Activated effector memory CD4-positive, alpha-beta T cell treated with Interleukin-2 at 50 U/mL for 16 hours (primary cell): ENCODE results near the gene AR.
"Not testable (repeated sequence)": the region's sequence is repeated elsewhere in the genome, so short reads cannot be mapped to it uniquely, and the experiment has no call there.

Experiments used
- DNase-seq: peaks from one replicate; pipeline ENCODE4 v3.0.0-alpha.2; 2020

The AR gene

GRCh38 chrX:67651437-67652142 lies 107.8 kb downstream of the AR start:
- no peak for DNase-seq

GRCh38 chrX:67652543-67652942 lies 108.7 kb downstream of the AR start:
- DNase-seq = no peak

- no peak for DNase-seq
Observed at GRCh38 chrX:67654301-67654700, 110.5 kb downstream of the AR start.

- DNase-seq = no peak
Observed at GRCh38 chrX:67665583-67665982, 121.8 kb downstream of the AR start.

GRCh38 chrX:67670717-67671116 lies 126.9 kb downstream of the AR start:
- not testable (repeated sequence) for DNase-seq

GRCh38 chrX:67673741-67674274 lies 130.0 kb downstream of the AR start:
- no peak for DNase-seq

GRCh38 chrX:67674741-67675140 lies 130.9 kb downstream of the AR start:
- DNase-seq = no peak

- DNase-seq = no peak
Observed at GRCh38 chrX:67684136-67684535, 140.3 kb downstream of the AR start.

- DNase-seq = no peak
Observed at GRCh38 chrX:67692246-67692645, 148.4 kb downstream of the AR start.

GRCh38 chrX:67693928-67694327 lies 150.1 kb downstream of the AR start:
- no peak for DNase-seq

- no peak for DNase-seq
Observed at GRCh38 chrX:67697452-67697851, 153.6 kb downstream of the AR start.

- no peak for DNase-seq
Observed at GRCh38 chrX:67700602-67701001, 156.8 kb downstream of the AR start.

GRCh38 chrX:67714004-67714403 lies 170.2 kb downstream of the AR start:
- DNase-seq = no peak

- DNase-seq = no peak
Observed at GRCh38 chrX:67717571-67717970, 173.8 kb downstream of the AR start.

- no peak for DNase-seq
Observed at GRCh38 chrX:67718926-67719325, 175.1 kb downstream of the AR start.

GRCh38 chrX:67720344-67720743 lies 176.5 kb downstream of the AR start:
- DNase-seq = no peak

GRCh38 chrX:67721321-67721720 lies 177.5 kb downstream of the AR start:
- no peak for DNase-seq

- DNase-seq = no peak
Observed at GRCh38 chrX:67723580-67724351, 179.9 kb downstream of the AR start.

GRCh38 chrX:67724359-67725110 lies 180.7 kb downstream of the AR start:
- DNase-seq = no peak

- no peak for DNase-seq
Observed at GRCh38 chrX:67725471-67725870, 181.7 kb downstream of the AR start.

- DNase-seq = no peak
Observed at GRCh38 chrX:67726018-67726417, 182.2 kb downstream of the AR start.

GRCh38 chrX:67727576-67727975 lies 183.8 kb downstream of the AR start:
- DNase-seq = no peak

GRCh38 chrX:67730296-67730695 lies 186.5 kb downstream of the AR start:
- no peak for DNase-seq

GRCh38 chrX:67731061-67731460 lies 187.2 kb downstream of the AR start:
- no peak for DNase-seq
